Esophagus mucosa (tissue), 1 donor: ENCODE data around the gene DPP10. TPM values are rescaled to one million over a fixed set of nuclear protein-coding genes. Genes with fewer than 3 reads are reported as not detected.

Source experiments
- ATAC-seq: fragments of 200-7000 bp; cut with Tn5 transposase; one replicate; pipeline ENCODE4 v1.9.1; 2020
- total RNA-seq: library from RNA; stranded (reverse); gene quantifications from one replicate; pipeline ENCODE4 v1.2.4, GENCODE V29; 2023
- donor health status: DM: yes; HTN: yes; CAD: no.

DPP10 gene
- total RNA-seq, 1 donor from 2014 or later: not detected

DNA sequence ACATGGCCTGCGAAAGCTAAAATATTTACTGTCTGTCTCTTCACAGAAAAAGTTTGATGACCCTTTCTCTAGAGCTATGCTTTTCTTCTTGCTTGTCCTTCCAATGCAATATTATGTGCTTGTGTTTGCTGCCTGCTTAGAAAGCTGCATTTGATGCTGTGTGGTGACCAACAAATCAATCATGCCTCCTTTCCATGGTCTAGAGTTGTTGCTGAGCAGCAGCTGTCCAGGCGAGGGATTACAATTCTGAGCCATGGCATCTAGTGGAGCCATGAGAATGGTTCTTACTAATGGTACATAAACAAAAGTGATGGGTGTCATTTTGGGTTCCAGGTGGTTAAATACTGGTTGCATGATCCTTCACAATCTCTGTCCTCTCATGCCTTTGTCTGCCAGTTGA, 1142.1 kb downstream of the DPP10 start:
- ATAC-seq: no peak

DNA sequence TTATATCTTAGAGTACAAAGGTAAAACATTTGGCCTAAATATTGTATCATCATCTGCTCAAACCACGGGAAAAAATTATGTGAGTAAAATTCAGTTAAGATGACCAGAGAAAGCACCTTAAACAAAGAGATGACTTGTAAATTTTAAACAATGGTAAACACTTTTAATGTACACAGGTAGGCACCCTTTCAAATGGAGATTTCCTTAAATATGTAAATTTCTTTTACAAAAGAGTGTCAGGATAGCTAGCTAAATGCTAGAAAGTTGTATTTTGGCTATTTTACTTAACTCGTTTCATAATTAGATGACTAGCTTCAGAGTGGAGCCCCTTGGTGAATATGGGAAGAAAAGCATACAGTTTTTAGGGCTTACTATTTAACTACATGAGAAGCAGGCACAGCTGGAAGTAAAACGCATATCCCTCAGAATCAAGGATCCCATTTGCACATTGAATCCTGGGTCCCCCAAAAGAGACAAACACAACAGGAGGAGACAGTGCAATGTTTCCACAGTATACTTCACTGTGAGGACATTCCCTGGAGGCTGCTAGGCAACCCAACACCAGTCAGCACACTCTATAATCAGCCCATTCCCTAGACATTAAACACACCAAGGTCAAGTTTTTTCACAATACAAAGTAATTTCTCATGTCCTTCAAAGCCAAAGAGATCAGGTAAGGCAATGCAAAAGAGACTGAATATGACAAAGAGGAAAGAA, 1154.4 kb downstream of the DPP10 start:
- no peak for ATAC-seq

DNA sequence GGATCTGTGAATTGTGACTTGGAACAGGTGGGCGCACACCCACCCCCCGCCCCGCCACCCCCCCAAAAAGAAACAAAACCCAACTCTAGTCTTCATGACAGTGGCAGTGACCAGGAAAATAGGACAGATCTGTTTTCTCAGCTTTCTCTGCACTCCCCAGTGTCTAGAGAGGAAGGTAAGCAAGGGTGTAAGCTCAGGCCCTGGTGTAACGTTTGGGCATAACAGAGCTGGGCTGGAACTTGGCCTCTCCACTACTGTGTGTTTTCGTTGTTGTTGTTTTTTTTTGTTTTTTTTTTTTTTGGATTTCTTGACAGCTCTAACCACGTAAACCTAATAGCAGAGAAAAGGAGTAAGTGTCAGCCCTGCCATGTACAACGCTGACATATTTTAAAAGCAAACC, 1160.8 kb downstream of the DPP10 start:
- no peak for ATAC-seq

DNA sequence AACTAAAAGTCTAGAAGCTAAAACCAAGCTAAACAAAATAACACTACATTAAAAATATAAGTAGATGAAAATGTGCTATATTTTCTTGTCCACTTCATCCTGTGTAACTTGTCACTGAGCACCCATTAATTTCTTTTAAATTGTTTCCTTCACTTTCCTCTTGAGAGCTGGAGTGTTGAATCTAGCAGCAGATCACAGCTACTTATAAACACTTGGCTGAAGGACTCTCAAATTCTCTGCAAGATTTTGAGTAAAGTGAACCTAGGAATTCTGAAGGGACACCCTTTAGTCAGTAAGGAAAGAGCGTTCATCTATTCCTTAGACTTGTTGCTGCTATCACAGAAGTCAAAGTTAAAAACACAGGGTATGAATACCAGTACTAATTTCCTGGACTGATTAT, 1163.9 kb downstream of the DPP10 start:
- ATAC-seq: no peak

DNA sequence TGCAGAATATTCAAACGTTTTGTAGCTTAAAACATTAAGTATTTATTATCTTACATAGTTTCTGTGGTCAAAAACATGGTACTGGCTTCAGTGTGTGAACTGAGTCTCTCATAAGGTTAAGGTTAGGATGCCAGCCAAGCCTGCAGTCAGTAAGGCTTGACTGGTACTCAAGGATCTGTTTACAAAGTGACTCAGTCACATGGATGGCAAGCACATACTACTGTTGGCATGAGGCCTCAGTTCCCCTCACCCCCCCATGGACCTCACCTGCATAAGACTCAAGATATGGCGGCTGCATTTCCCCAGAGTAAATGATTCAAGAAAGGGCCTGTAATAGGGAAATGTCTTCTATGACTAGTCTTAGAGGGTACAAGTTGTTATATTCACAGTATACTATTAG, 1167.5 kb downstream of the DPP10 start:
- no peak for ATAC-seq

DNA sequence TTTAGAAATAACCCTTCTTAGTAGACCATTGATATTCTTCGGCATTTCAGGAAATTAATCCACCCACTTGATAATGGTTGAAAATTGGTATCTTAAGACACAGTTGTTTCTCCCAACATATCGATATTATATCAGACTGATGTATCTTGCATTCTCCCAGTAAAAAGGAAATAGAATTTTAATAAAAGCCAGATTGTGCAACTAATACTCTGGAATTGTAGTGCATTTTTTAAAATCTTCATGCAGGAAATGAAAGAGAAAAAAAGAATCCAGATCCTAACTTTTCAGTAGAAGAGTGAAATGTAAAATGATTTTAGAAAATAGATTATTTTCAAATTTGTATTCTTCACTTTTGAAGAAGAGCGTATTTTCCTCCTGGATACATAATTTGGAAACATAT, 1168.4 kb downstream of the DPP10 start:
- no peak for ATAC-seq

DNA sequence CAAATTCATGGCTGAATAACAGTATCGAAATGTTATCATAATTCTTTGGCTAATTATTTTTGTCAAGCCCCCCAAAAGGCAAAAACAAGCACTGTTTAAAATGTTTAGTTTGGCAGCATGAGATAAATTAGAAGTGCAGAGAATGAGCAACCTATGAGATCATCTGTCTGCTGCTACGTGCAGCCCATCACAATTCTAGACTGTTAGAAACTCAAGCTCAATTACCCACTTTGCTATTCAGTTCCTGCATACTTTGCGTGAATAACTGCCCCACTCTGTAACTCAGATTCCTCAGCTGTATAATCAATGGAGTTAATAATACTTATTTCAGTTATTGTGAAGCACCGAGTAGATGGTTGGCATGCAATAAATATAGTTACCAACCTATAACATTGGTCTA, 1181.9 kb downstream of the DPP10 start:
- ATAC-seq: no peak

DNA sequence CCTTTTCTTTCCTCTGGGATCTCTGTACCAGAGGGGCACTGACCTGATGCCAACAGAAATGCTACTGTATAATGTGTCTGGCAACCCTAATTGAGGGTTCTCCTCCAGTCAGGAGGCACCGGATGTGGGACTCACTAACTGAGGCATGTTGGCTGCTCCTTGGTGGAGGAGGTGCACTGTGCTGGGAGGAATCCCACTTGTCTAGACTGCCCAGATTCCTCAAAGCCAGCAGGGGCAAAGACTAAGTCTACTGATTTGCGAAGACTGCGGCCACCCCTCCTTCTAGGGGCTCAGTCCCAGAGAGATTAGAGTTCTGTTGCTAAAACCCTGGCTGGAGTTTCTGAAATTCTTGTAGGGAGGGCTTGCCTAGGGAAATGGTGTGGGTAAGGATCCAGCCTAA, 1192.1 kb downstream of the DPP10 start:
- no peak for ATAC-seq

DNA sequence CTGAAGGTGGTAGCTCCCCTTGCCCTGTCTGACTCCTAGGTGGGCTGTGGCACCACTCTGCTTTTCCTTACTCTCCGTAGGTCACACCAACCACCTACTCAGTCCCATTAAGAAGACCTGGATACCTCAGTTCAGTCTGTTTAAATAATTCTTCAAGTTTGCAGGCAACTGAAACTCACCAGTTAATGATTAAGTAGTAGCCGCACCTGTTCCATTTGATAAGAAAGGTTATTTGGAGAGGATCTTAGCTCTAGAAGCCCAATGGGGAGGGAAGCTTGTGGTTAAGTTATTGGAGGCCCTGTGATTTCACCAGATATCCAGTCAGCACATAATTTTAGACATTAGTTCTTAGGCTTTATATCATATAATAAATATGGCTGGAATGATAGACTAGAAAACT, 1193.0 kb downstream of the DPP10 start:
- no peak for ATAC-seq

DNA sequence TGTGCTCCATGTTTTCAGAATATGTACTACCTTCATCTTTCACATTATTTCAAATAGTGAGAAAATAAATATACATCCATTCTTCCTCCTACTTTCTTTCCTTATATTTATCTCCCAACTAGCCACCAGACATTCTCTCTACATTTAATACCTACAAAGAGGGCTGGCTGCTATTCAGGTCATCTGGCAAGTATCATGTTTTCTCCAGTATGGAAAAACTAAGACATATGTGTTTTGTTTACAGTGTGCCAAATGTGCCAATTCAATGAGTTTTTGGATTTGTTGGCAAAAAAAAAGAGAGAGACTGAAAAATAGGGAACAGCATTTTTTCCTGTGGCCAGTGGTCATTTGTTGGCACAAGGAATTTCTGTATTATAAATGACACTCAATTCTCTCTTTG, 1207.3 kb downstream of the DPP10 start:
- no peak for ATAC-seq

DNA sequence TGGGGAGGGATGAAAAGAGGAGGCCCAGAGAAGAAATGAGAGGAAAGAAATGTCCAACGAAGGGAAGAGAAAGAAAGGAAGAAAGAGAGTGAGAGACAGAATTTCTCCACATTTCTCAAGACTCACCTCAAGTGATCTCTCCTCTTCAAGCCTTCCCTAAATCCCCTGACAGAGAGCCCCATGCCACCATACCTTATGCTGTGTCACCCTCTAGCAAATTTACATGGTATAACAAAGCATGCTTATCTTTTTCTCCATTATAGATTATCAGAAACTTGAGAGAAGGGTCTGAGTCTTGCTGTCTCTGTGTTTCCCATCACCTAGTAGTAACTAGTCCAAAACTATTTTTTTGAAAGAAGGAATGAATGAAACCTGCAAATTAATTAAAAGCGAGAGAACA, 1208.4 kb downstream of the DPP10 start:
- no peak for ATAC-seq

DNA sequence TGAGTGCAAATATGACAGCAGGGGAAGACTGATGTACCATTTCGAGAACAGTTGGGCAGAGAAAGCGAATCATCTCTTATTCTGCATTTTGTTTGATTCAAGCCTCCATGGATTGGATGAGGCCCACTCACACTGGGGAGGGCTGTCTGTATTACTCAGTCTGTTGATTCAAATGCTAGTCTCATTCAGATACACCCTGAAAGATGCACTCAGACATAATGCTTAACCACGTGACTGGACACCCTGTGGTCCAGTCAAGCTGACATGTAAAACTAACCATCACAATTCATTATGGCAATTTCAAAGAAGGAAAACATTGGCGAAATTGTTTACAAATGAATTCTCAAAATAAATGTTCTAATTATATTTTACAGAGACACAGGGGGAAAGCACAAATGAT, 1210.2 kb downstream of the DPP10 start:
- ATAC-seq: no peak

DNA sequence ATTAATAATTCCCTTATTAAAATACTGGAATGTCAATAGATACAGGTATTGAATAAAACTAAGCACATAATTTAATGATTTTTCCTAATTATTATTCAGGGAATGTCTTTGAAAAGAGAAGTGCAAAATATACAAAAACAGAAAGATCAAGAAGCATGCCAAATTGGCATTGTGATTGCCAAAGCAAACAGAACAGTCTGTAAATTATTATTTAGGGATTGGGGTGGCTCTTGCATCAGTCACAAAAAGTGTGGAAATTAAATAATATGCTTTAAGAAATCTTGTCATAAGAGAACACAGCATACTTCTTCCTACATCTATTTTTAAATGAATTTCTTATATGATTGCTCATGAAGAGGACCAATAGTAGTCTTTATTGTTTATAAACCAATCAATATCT, 1211.9 kb downstream of the DPP10 start:
- no peak for ATAC-seq

DNA sequence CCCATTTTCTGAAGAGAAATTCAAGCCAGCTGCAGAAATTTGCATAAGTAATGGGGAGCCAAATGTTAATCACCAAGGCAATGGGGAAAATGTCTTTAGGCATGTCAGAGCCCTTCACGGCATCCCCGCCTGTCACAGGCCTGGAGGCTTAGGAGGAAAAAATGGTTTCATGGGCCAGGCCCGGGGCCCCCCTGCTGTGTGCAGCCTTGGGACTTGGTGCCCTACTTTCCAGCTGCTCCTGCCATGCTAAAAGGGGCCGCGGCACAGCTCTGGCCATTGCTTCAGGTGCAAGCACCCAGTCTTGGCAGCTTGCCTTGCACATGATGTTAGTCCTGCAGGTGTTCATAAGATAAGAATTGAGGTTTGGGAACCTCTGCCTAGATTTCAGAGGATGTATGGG, 1235.7 kb downstream of the DPP10 start:
- ATAC-seq: no peak

DNA sequence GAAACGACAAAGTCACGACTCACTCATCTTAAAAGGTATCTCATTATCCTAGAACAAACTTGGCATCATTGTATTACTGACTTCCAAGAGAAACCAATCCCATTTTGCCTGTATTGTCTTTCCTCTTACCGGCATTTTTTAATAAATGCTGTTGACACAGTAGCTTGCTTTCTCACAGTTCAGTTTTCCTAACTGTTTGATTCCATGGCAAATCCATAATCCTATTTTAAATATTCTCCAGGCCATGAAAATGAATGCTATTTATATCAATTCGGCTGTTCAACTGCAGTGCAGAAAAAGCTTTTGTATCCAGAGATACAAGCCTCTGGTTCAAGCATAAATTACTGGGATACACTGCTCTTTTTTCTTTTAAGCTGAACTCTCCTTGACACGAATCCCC, 1241.9 kb downstream of the DPP10 start:
- no peak for ATAC-seq

DNA sequence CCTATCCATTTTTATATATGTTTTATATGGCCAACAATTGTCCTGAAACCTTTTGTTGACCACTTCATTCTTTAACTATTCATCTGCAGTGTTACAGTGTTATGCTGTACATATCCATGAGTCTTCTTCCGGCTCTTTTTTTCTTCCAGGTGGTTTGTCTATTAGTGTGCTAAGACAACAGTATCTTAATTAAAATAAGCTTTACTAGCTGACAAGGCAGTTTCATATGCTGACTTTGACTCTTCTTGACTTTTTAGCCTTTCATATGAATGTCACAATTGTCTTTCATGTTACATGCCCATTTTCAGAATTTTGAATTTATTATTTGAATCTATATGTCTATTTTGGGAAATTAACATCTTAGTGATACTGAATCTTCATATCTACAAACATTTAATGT, 1249.0 kb downstream of the DPP10 start:
- ATAC-seq: no peak

DNA sequence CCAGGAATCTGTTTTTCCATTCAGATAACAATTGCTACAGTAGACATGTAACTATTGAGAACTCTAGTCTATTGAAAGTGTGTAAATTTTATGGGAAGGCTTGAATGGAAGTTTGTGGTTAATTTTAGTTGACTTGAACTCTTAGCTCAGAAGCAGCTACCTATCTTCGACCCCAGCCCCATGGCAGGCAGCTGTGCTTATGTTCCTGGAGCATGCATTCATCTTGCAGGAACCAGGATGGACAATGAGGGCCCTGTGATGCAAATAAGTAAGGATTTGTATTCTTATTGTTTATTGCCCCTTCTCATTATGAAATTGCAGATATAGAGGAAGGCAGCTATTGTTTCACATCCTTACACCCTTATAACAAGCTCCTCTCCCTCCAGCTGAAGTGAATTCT, 1252.2 kb downstream of the DPP10 start:
- no peak for ATAC-seq

DNA sequence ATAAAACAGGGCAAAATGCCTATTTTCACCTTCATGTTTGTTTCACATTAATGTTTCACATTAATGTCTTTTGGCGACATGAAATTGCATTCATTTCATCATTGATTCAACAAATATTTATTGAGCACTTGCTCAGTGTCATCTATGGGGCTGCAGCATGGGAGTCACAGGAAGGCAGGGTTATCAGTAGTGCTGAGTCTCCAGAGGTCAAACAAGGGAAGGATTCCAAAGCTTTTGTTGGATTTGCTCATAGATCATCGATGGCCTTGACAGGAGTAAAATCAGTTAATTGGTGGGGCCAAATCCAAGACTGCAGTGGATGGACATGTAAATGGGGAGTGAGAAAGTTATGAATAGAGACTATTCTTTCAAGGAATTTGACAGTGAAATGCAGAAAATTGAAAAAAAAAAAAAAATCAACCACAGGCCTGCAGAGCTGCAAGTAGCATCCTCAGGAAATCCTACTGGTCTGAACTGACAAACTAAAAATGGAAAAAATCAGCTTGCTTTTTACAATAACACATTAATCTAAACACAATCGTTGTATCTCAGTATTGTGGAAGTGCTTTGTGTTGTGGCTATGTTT, 1290.8 kb downstream of the DPP10 start:
- ATAC-seq: no peak

DNA sequence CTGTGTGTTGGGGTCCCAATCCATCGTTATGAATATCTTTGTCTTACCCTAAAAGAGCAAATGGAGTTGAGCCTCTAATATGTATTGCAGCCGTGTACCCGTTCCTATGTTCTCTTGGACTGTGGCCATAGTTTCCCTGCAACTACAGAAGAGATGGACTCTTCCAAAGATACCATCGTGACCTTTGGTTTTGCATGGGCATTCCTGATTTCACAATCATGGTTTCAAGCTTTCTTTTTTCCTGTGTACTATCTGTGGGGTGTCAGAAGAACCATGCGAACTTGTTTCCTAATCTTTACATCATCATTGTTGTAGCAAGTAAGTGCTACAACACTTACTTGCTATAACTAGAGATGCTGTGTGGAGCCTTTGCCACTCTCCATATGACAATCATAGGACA, 1295.7 kb downstream of the DPP10 start:
- ATAC-seq: no peak

DNA sequence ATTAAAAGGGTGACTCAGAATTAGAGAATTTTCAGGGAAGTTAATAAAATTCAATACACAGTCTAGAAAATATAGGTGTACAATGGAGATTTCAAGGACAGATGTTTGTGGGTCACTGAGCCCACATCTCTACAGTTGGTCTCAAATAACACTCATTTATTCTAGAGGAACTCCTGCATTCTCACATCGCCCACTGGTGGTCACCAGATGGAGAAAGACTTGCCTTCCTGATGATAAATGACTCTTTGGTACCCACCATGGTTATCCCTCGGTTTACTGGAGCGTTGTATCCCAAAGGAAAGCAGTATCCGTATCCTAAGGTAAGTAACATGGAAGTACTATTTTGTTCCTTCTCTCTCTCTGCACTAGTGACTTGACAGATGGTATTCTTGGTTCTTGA, 1297.1 kb downstream of the DPP10 start:
- ATAC-seq: no peak

DNA sequence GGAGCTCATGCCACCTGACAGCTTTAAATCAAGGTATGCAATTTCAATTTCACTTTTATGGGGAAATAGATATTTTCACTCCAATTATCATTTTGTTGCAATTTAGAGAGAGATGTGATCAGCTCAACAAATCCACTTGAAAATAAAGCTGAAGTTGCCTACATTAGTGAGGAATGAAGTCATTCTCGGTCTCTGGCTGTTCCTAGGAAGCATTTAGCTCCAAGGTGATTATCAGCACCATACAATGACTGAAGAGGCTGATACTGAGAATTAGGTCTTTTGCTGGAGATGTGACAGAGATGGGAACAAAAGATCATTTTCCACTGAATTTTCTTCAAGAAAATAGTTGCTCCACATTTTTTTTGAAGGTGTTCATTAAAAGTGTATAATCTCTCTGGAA, 1303.7 kb downstream of the DPP10 start:
- ATAC-seq: no peak

DNA sequence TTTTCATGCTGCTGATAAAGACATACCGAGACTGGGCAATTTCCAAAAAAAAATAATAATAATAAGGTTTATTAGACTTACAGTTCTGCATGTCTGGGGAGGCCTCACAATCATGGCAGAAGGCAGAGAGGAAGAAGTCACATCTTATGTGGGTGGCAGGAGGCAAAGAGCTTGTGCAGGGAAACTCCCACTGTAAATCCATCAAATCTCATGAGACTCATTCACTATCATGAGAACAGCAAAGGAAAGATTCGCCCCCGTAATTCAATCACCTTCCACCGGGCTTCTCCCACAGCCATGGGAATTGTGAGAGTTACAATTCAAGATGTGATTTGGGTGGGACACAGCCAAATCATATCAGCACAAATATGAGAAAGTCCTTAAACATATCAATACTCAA, 1314.8 kb downstream of the DPP10 start:
- ATAC-seq: no peak

DNA sequence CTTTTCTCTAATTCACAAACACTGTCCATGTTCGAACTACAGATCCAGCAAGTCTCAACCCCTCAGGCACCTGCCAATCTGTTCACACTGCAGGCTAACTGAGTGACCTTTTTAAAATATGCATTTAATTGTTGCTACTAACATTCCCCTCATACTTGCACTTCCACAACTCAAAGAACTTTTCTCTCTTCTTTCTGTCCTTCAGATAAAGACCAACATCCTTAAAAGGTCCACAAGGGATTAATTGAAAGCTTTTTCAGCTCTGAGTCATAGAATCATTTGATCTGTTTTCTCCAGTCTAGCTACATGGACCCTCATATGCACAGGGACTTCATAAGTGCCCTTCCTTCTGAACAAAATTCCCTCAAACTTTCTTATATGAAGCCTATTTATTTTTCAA, 1321.2 kb downstream of the DPP10 start:
- no peak for ATAC-seq

DNA sequence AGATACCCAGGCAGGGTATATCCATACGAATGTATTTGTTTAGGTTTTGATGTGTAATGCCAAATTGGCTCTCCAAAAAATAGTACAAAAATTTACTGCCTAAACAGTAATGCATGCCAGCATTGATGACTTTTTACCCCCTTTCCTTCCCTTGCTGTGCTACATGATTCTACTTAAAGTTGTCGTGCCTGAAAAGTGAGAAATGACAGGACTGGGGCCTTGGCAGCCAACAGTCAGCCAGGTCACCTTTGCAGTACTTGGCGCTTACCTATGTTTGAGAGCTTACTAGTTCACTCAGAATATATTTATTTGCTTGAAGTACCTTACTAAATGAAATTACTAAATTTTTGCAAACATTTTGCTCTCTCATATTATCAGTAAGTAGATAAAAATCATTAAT, 1329.1 kb downstream of the DPP10 start:
- ATAC-seq: no peak

DNA sequence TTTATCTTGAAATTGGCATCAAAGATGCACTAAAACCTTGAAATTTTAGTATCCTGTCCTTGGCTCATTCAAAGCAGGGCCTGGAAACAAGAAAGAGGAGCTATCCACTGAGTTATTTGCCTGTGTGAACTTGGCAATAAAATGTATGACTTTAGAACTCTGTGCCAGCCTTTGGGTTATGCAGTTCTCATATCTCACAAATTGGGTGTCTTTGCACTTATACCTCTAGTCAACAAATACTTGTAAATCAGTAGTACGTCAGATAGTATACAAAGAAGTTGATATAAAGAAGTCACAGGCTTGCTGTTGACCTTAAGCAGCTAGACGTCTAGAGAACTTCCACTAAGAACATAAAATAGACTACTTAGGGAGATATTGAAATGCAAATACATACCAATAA, 1331.9 kb downstream of the DPP10 start:
- no peak for ATAC-seq
